HL-60 (cell line): ENCODE data around the gene PHF21A.

Source experiments
- DNase-seq, 2 experiments: peaks; one replicate each; pipeline ENCODE4 v3.0.0-alpha.2; 2010 to 2020; ENCODE audit warnings: low read depth in 1 of 2, low spot score in 1 of 2
- H3K27ac ChIP-seq: fragments of 250-450 bp; sonication (Bioruptor Pico); replicated peaks from 2 replicates; pipeline ENCODE4 v1.5.1; 2020; ENCODE audit warnings: mild to moderate bottlenecking, moderate library complexity
- H3K27me3 ChIP-seq: fragments of 250-450 bp; sonication (Bioruptor Pico); 2 replicates; pipeline ENCODE4 v1.5.1; 2021; ENCODE audit warnings: mild to moderate bottlenecking, moderate library complexity; ENCODE audit not compliant: insufficient read depth, poor library complexity, severe bottlenecking
- H3K4me3 ChIP-seq: replicated peaks from 2 replicates; pipeline ENCODE4 v1.5.1; 2011; ENCODE audit warnings: mild to moderate bottlenecking, control low read depth, low read length; ENCODE audit not compliant: insufficient read depth
- CTCF ChIP-seq: IDR thresholded peaks from one replicate; pipeline ENCODE4 v1.5.1; 2011; ENCODE audit warnings: low read length, control low read depth, inconsistent platforms; ENCODE audit not compliant: insufficient read depth
- GABPA ChIP-seq: IDR thresholded peaks from 2 replicates; pipeline ENCODE4 v1.6.1; 2012; ENCODE audit warnings: low read depth
- POLR2AphosphoS5 ChIP-seq: IDR thresholded peaks from 2 replicates; pipeline ENCODE4 v1.6.1; 2012; ENCODE audit warnings: low read depth
- REST ChIP-seq: IDR thresholded peaks from 2 replicates; pipeline ENCODE4 v1.6.1; 2012; ENCODE audit warnings: low read depth; ENCODE audit not compliant: insufficient replicate concordance
- SPI1 ChIP-seq: IDR thresholded peaks from 2 replicates; pipeline ENCODE4 v1.6.1; 2012; ENCODE audit warnings: low read depth, mild to moderate bottlenecking, borderline replicate concordance

The PHF21A gene

GRCh38 chr11:45936511-45937054, 184.7 kb downstream of the PHF21A start:
- H3K27ac ChIP-seq = no peak overlapping the region
- no peak overlapping the region for H3K4me3 ChIP-seq
- H3K27me3 ChIP-seq = no peaks in the 10 kb centered on the region
- DNase-seq = no peak
- TF ChIP-seq GABPA (no peak), SPI1 (no peak), REST (no peak), POLR2AphosphoS5 (no peak), CTCF (no peak)

- H3K27ac ChIP-seq = no peak overlapping the region
- no peaks in the 10 kb centered on the region for H3K27me3 ChIP-seq
- TF ChIP-seq SPI1 (no peak), REST (no peak), GABPA (no peak), POLR2AphosphoS5 (no peak), CTCF (no peak)
- H3K4me3 ChIP-seq = no peak overlapping the region
- DNase-seq = no peak
These were observed 185.7 kb downstream of the PHF21A start for GRCh38 chr11:45935349-45936064.

GRCh38 chr11:45934580-45935318, 186.5 kb downstream of the PHF21A start:
- Histone ChIP-seq H3K27ac (no peak overlapping the region), H3K27me3 (no peaks in the 10 kb centered on the region), H3K4me3 (no peak overlapping the region)
- no peak for DNase-seq
- TF ChIP-seq GABPA (no peak), SPI1 (no peak)

GRCh38 chr11:45933846-45934579, 187.2 kb downstream of the PHF21A start:
- Histone ChIP-seq H3K27ac (no peak overlapping the region), H3K27me3 (no peaks in the 10 kb centered on the region), H3K4me3 (no peak overlapping the region)
- no peak for TF ChIP-seq SPI1
- no peak for TF ChIP-seq GABPA
- no peak for TF ChIP-seq POLR2AphosphoS5
- DNase-seq = no peak
